Sciatic nerve (tissue), 2 donors: Measurements from ENCODE around the gene SLC24A5. TPM values are rescaled to one million over a fixed set of nuclear protein-coding genes. Genes with fewer than 3 reads are reported as not detected.

Experiments used
- ATAC-seq: fragments of 200-7000 bp; cut with Tn5 transposase; one replicate; pipeline ENCODE4 v1.9.1; 2020; ENCODE audit warnings: mild to moderate bottlenecking, moderate library complexity
- DNase-seq: peaks from one replicate; pipeline ENCODE4 v3.0.0-alpha.2; 2020; ENCODE audit warnings: low spot score
- intact Hi-C: fragments of 100-400 bp; cut with DNase I; formaldehyde crosslinking; loops from one replicate; pipeline ENCODE4 v1.14.2; 2022
- total RNA-seq: library from RNA; stranded (reverse); fragmentation: NEBNext Ultra II Directional; extraction: Animal tissue kit (Norgen Biotek cat#: 25700); gene quantifications from one replicate; pipeline ENCODE4 v1.2.1, GENCODE V29; 2021
- donor health status: DM: no; HTN: no; CAD: no.
- donor health status: DM: no; HTN: no; CAD: no.

The SLC24A5 gene
- total RNA-seq = 0.89 TPM

DNA sequence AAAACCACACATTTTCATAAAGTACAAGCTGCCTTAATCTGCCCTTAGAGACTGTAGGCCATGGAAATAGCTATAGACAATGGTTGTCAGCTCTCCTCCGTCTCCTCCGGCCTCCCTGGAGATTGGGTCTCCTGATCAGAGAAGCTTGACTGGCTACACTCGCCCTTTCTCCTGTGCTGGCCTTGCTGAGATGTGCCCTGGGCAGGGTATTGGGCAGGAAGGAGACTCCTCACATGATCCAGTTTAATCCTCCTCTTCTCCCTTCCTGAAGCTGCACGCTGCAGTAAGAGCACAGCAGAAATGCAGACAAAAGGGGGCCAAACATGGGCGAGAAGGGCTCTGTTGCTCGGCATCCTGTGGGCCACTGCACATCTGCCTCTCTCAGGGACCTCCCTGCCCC lies at the start of gene SLC24A5:
SLC24A5 (plus strand) TSS at position 246 of the 400 bp plus-strand sequence; CDS start at position 301, 55 bp downstream.
- DNase-seq (no peak), ATAC-seq (peak; percentile 56)
- intact Hi-C loops = no loop called here

GRCh38 chr15:48072941-48073340 lies 47.8 kb upstream of the SLC24A5 start:
- ATAC-seq (no peak), DNase-seq (no peak)
- intact Hi-C loops = no loop called here

DNA sequence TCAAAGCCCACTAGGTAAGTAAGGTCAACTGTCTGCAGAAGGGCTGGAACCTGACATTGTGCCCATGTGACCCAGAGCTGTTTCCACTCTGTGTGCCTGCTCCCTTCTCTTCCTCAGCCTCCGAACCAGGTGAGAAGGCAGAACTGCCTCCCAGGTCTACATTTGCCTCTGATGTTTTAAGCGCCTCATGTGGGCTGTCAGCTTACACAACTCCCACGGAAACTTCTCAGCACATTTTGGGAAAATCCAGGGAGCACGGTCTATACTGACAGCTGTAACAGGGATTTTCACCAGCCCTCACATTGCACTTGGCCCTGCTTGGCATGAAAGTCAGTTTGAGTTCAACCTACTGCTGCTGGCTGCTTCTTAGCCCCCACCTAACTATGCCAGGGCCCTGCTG lies 46.9 kb upstream of the SLC24A5 start:
- DNase-seq (no peak), ATAC-seq (no peak)
- intact Hi-C loops = no loop called here

- intact Hi-C loops = no loop called here
- ATAC-seq (peak; percentile 59), DNase-seq (no peak)
Measured at GRCh38 chr15:48076454-48076853, 44.3 kb upstream of the SLC24A5 start.

DNA sequence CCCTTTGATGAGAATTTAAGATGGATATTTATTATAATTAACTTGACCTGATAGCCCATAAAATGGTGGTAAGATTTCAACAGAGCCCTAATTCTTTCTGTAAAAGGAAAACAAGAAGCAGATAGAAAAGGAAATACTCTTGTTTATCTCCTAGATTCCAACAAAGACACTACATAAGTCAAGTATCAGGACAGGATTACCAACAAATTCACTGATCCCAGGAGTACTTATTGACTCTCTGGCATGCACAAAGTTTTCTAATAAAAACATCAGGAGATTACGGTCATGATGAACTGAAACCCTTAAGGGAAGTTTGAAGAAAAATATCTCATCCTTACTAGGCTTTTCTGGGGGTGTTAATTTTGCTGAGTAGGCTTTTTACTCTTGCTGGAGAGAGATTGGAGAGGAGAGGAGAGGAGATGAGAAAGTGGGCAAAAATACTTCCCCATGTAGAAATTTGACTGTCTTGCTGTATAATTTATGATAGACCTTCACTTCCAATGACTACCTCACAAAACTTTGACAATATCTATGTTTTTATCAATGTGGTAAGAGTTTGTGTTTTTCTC lies 43.1 kb upstream of the SLC24A5 start:
- ATAC-seq (peak; percentile 39), DNase-seq (no peak)
- intact Hi-C loops = no loop called here

- DNase-seq (no peak), ATAC-seq (peak; percentile 75)
- intact Hi-C loops = no loop called here
Measured at GRCh38 chr15:48084759-48085590, 35.8 kb upstream of the SLC24A5 start.

DNA sequence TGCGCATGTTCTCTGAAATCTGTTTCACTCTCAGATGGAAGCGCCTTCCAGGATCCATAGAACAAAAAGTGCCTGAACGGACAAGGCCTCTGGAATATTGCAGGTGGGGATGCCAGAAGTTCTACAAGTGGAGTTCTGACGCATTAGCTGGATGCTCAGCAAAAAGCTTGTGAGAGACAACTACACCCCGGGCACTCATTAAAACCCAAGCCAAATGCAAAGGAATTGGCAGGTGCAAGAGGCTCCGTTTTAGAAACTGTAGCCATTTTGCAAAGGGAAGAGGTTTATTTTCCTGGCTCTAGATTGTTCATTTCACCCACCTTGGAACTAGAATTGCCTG lies 35.2 kb upstream of the SLC24A5 start:
- ATAC-seq (peak; percentile 42), DNase-seq (no peak)
- intact Hi-C loops = no loop called here

GRCh38 chr15:48086133-48086532 lies 34.7 kb upstream of the SLC24A5 start:
- intact Hi-C loops = no loop called here
- no peak for DNase-seq
- ATAC-seq = no peak

DNA sequence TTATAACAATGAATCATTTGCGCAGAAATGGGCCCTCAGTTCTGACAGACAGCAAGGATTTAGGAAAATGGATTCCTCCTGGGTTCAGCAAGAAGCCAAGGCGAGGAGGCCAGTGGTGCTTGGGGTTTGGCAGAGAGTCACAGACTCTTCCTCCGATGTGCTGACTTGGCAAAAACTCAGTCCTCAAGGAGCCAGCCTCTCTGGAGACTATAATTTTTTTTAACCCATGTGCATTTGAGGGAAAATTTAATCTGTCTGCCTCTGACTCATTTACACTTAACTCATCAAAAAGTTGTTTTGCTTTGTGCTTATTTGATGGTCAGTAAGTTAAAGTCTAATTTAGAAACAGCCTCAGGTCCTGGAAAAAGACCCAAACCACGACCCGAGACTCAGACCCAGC lies 34.2 kb upstream of the SLC24A5 start:
- DNase-seq (no peak), ATAC-seq (peak; percentile 59)
- intact Hi-C loops = no loop called here

- DNase-seq (no peak), ATAC-seq (no peak)
- intact Hi-C loops = no loop called here
Measured at GRCh38 chr15:48087844-48088243, 32.9 kb upstream of the SLC24A5 start.

GRCh38 chr15:48089702-48090101 lies 31.1 kb upstream of the SLC24A5 start:
- intact Hi-C loops = no loop called here
- DNase-seq (no peak), ATAC-seq (no peak)

DNA sequence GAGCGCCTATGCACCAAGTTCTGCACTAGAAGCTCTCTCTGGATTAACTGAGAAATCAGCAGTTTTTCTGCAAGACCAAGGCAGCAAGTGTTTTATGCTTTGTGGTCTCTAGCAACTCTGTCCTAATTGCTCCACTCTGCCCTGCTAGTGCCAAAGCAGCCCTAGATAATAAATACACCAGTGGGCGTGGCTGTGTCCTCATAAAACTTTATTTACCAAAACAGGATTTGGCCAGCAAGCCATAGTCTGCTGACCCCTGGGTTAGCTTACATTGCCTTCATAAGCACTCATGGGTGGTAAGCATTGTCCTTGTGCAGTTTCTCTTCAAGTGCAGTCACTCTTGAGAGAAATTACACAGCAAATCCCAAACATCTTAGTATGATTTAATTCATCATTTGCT lies 30.7 kb upstream of the SLC24A5 start:
- DNase-seq (no peak), ATAC-seq (no peak)
- intact Hi-C loops = no loop called here

DNA sequence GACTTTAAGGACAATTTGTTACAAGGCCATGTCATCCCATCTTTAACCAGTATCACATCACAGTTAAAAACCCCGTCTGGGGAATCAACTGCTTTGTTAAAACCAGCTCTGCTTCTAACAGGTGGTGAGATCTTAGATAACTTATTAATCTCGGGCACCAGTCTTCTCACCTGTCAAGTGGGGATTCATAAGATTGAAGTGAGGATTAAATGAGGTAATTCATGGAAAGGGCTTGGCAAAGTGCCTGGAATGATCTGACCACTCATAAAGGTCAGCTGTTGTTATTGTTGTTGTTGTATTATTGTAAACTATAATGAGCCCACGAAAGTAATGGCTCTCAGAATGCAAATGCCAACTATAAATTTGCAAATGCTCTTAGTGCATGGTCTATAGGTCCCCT lies 30.1 kb upstream of the SLC24A5 start:
- ATAC-seq = no peak
- intact Hi-C loops = no loop called here
- DNase-seq = no peak

DNA sequence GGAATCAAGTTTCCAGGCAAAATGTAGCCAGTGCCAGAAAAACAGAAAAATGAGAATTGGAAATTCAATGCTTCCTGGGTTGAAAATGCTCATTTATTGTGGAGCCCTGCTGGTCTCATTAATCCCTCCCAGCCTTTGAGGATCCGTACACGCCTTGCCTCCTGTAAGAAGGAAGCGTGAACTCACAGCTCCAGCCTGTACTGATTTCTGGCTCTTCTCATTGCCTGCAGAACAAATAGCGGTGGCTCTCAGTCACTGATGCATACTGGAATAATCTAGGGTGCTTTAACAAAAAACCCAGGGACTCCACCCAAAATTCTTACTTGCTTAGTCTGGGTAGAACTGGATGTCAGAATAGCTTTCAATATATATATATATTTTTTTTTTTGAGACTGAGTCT lies 29.3 kb upstream of the SLC24A5 start:
- intact Hi-C loops = no loop called here
- ATAC-seq (no peak), DNase-seq (no peak)

- intact Hi-C loops = no loop called here
Measured at GRCh38 chr15:48096355-48096786, 24.4 kb upstream of the SLC24A5 start.

GRCh38 chr15:48096813-48097212 lies 24.0 kb upstream of the SLC24A5 start:
- DNase-seq (no peak), ATAC-seq (no peak)
- intact Hi-C loops = no loop called here

More at GRCh38 chr15:48096355-48096786, 24.4 kb upstream of the SLC24A5 start:
- ATAC-seq (no peak), DNase-seq (no peak)

- intact Hi-C loops = no loop called here
- DNase-seq (no peak), ATAC-seq (no peak)
Measured at GRCh38 chr15:48097264-48097663, 23.5 kb upstream of the SLC24A5 start.

- DNase-seq (no peak), ATAC-seq (no peak)
- intact Hi-C loops = no loop called here
Measured at GRCh38 chr15:48101376-48101961, 19.3 kb upstream of the SLC24A5 start.

- intact Hi-C loops = no loop called here
- DNase-seq (no peak), ATAC-seq (peak; percentile 44)
Measured at GRCh38 chr15:48102167-48102566, 18.6 kb upstream of the SLC24A5 start.

DNA sequence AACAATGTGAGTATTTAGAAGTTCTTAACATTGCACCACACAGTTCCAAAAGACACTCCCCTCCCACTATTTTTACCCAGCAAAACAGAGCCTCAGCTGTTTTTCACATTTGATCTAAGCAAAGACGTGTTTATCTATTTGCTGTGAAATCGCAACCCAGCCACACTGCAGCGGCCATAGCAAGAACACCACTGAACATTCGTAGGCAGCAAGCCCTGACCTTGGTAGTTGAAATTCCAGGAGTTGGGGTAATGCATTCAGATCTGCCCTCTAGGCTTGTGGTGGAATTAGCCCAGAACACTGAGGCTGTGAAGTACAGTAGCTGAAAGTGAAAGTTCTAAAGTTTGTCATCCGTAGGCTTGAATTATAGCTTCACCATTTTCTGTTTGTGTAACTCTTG lies 17.1 kb upstream of the SLC24A5 start:
- ATAC-seq (peak; percentile 48), DNase-seq (no peak)
- intact Hi-C loops = no loop called here
